HG03066 (cell line): ENCODE results near the gene ZSCAN20.
"Not testable (repeated sequence)": the region's sequence is repeated elsewhere in the genome, so short reads cannot be mapped to it uniquely, and the experiment has no call there.

ENCODE experiments used
- ATAC-seq: cut with Tn5 transposase; IDR thresholded peaks from one replicate; pipeline ENCODE4 v1.9.1; 2021; ENCODE audit warnings: low read depth; ENCODE audit not compliant: unreplicated experiment

Gene ZSCAN20

GRCh38 chr1:33473900-33474299, 1.5 kb downstream of the ZSCAN20 start:
- no peak for ATAC-seq

DNA sequence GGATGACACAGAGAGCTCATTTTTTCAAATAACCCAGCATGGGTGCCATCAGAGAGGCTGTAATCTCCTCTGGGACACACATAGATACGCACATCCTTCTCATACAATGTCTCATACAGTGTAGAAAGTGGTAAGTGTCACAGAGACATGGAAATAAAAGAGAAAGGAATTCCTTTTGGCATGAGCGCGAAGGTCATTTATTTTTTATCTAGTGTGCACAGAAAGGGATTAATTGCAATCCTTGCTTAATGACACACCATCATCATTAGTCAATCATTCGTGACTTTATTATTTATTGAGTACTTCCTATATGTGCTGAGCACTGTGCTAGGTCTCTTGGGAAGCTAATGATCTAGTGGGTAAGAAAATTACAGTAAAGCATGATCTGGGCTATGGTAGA, 5.0 kb downstream of the ZSCAN20 start:
- ATAC-seq = no peak

DNA sequence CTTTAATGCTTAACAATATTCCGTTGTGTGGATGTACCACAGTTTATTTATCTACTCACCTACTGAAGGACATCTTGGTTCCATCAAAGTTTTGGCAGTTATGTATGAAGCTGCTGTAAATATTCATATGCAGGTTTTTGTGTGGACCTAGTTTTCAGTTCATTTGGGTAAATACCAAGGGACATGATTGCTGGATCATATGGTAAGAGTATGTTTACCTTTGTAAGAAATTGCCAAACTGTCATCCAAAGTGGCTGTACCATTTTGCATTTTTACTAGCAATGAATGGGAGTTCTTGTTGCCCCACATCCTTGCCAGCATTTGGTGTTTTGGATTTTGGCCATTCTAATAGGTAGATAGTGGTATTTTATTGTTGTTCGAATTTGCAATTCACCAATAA, 10.0 kb downstream of the ZSCAN20 start:
- ATAC-seq = no peak

DNA sequence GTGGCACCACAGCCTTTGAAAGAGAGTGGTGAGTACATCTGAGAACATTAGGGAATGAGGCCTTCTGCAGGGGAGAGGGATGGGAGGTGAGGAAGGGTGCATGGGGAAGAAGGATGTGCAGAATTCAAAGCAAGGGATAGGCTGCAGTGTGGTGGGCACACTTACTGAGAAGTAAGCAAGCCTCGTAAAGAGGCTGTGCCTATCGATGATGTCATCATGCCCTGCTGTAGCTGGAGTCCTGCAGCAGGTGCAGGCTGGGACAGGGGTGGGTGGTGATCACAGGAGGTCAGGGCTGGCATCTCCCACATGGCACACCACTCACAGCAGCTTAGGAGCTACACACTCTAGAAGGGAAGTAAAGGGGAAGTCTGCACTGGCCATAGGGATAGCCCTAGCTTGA, 16.2 kb downstream of the ZSCAN20 start:
- ATAC-seq = no peak

DNA sequence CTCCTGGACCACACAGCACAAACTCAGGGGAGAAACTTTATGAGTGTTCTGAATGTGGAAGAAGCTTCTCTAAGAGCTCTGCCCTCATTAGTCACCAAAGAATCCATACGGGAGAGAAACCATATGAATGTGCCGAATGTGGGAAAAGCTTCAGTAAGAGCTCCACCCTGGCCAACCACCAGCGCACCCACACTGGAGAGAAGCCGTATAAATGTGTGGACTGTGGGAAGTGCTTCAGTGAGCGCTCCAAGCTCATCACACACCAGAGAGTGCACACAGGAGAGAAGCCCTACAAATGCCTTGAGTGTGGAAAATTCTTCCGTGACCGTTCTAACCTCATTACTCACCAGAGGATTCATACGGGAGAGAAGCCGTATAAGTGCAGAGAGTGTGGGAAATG, 22.5 kb downstream of the ZSCAN20 start:
- no peak for ATAC-seq

GRCh38 chr1:33497410-33497809, 25.0 kb downstream of the ZSCAN20 start:
- ATAC-seq = no peak

- no peak for ATAC-seq
Observed at GRCh38 chr1:33500547-33500946, 28.1 kb downstream of the ZSCAN20 start.

GRCh38 chr1:33501309-33501708, 28.9 kb downstream of the ZSCAN20 start:
- ATAC-seq = no peak

DNA sequence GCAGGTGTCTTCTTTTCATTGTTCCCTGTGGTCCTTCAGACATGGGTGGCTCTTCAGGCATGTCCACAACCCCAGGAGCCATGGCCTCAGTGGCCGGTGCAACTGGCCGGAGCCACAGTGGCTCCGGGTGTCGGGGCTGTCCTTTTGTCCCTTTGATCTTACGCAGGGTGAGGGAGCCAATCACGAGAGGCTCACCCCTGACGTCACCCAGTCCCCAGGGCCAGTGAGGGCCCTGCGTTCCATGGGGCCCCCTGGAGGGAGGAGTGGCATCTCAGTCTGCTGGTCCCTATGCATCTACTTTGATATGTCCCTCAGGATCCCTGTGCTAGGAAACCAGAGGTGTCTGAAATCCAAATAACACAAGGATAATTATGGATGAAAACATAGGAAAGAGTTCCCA, 29.3 kb downstream of the ZSCAN20 start:
- ATAC-seq = no peak

- ATAC-seq = no peak
Observed at GRCh38 chr1:33502726-33503125, 30.3 kb downstream of the ZSCAN20 start.

GRCh38 chr1:33503506-33503905, 31.1 kb downstream of the ZSCAN20 start:
- no peak for ATAC-seq

DNA sequence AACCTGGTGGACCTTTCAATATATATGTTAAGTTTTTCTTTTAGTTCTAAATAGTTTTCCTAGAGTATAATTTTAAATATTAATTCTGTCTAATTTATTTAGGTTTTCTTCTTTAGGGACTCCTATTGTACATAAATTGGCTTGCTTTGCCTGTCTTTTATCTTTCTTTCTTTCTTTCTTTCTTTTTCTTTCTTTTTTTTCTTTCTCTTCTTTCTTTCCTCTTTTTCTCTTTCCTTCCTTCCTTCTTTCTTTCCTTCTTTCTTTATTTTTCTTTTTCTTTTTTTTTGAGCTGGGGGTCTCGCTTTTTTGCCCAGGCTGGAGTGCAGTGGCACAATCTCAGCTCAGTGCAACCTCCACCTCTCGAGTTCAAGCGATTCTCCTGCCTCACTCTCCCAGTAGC, 35.2 kb downstream of the ZSCAN20 start:
- no peak for ATAC-seq

DNA sequence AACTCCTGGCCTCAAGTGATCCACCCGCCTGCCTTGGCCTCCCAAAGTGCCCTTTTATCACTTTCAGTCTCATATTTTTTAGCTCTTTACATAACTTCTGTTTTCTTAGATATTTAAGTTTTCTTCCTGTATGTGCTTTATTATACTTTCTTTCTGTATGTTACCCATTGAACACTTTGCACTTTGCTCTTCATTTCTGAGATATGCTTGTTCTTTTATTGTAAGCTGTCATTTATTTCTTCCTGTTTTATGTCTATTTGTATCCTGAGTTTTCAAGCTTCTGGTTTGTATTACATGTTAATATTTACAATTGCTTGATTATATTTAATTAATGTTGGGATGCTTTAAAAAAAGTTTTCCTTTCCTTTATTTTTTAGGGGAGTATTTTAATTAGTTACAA, 35.7 kb downstream of the ZSCAN20 start:
- ATAC-seq = no peak

DNA sequence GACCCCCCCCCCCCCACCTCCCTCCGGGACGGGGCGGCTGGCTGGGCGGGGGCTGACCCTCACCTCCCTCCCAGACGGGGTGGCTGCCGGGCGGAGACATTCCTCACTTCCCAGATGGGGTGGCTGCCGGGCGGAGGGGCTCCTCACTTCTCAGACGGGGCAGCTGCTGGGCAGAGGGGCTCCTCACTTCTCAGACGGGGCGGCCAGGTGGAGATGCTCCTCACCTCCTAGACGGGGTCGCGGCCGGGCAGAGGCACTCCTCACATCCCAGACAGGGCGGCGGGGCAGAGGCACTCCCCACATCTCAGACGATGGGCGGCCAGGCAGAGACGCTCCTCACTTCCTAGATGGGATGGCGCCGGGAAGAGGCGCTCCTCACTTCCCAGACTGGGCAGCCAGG, 36.8 kb downstream of the ZSCAN20 start:
- not testable (repeated sequence) for ATAC-seq

DNA sequence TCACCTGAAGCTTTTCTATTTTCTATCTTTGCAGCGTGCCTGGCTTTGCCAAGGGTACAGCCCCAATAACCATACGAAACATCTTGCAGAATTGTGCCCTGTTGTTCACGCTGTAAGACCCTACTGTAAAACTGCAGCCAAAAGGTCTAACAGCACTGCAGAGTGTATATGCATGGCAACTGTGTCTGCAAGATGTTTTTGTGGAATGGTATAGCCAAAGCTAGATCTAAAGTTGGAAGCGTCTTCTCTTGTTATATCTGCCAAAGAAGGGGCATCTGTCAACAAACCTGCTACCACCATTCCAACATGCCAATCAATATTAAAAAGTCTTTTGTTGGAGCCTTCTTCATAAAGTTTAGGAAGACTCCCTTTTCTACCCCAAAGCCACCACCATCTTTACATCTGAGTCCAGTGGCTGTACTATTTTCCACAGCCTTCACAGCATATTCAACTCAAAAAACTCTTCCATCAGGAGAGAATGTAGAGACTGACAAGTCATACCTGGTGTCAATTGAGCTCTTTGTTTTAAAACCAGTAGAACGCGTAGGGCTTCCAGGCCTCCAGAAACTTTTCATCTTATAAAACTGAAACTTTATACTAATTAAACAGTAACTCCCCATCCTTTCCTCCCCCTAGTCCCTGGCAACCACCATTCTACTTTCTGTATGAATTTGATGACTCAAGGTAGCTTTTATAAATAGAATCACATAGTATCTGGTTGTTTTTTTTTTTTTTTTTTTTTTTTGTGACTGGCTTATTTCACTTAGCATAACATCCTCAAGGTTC, 40.0 kb downstream of the ZSCAN20 start:
- ATAC-seq = no peak

GRCh38 chr1:33515112-33515511, 42.7 kb downstream of the ZSCAN20 start:
- no peak for ATAC-seq

DNA sequence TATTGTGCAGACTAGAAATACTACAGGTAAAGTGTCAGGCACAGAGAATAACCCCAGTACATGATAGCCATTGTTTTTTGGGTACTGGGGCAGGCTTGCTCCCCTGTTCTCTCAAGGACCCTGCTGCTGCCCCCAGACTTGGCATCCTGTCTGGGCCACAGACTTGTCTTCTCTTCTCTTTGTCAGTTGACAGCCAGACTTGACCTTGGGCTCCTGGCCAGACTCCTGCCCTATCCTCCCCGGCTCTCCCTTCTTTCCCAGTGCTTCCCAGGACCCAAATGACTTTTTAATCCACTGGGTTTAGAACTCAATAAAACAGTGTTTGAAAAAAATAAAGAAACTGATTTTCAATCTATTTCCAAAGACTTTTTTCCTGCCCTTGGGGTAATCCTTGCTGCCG, 43.2 kb downstream of the ZSCAN20 start:
- no peak for ATAC-seq

- no peak for ATAC-seq
Observed at GRCh38 chr1:33516428-33516827, 44.0 kb downstream of the ZSCAN20 start.

DNA sequence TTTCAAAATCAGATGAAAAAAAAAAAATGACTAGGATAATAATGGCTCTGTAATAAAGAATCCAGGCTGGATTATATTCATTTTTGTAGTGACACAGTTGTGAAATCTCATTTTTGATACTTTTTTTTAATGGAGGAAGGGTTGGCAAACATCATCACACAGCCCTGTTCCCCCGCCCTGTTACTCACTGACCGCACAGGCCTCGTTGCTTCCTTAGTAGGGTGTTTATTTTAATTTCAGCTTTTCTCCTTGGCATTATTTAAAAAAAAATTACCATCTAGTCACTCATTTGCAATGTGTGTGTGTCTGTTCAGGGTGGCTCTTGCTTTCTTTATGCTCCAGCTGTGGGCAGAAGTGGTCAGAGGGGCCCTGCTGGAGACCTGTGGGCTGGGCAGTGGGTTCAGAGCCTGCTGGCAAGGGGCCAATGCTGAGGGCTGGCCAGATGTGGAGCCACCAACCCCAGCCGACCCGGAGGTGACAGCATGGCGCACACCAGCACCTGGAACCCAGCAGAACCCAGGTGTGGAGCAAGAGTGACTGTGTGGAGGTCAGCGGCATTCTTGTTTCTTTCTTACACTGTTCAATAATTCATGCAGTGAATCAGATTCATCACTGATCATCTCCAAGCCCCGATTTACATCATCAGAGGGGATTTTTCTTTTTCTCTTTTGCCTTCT, 44.6 kb downstream of the ZSCAN20 start:
- no peak for ATAC-seq

GRCh38 chr1:33517596-33518250, 45.3 kb downstream of the ZSCAN20 start:
- no peak for ATAC-seq

GRCh38 chr1:33519240-33519884, 46.9 kb downstream of the ZSCAN20 start:
- no peak for ATAC-seq
